Sigmoid colon (tissue), 4 donors: Measurements from ENCODE around the gene ACOX1.

Experiments used
- CTCF ChIP-seq, 4 experiments: fragments of 450-650 bp in 3 of 4; fragments of 200-600 bp in 1 of 4; IDR thresholded peaks; one replicate each; pipeline ENCODE4 v1.5.1; 2016 to 2019; ENCODE audit warnings: antibody characterized with exemption in 4 of 4, mild to moderate bottlenecking in 3 of 4, moderate library complexity in 2 of 4
- EP300 ChIP-seq, 4 donors: sonication (generic); formaldehyde crosslinking; IDR thresholded peaks; one replicate each; pipeline ENCODE4 v1.6.1; 2017; ENCODE audit warnings: antibody characterized with exemption in 4 of 4
- POLR2A ChIP-seq, 2 donors: fragments of 450-650 bp; IDR thresholded peaks; one replicate each; pipeline ENCODE4 v1.6.1; 2016; ENCODE audit warnings: antibody characterized with exemption in 2 of 2, mild to moderate bottlenecking in 2 of 2, moderate library complexity in 2 of 2
- POLR2AphosphoS5 ChIP-seq, 4 donors: sonication (generic); formaldehyde crosslinking; IDR thresholded peaks; one replicate each; pipeline ENCODE4 v1.6.1; 2017; ENCODE audit warnings: antibody characterized with exemption in 4 of 4

- TF ChIP-seq CTCF (IDR thresholded peaks at IDR 0.05) (peak in 3 of 4 experiments; percentile 32 to 50 (median 35)), POLR2A (IDR thresholded peaks at IDR 0.05) (peak; percentile 90 to 91), POLR2AphosphoS5 (IDR thresholded peaks at IDR 0.05) (peak; percentile 92 to 95 (median 95)), EP300 (IDR thresholded peaks at IDR 0.05) (no peak)
Measured at GRCh38 chr17:75978938-75979704, at the start of gene ACOX1, which contains the start of gene TEN1.
